HepG2 (cell line): ENCODE results near the gene SDK1. TPM values are rescaled to one million over a fixed set of nuclear protein-coding genes. Genes with fewer than 3 reads are reported as not detected.

Experiments used
- ATAC-seq: fragments of 200-7000 bp; cut with Tn5 transposase; 3 replicates; pipeline ENCODE4 v1.9.1; 2020; ENCODE audit warnings: mild to moderate bottlenecking, moderate library complexity
- BruUV-seq: library from RNA; stranded (reverse); fragments of 400-500 nt; replicated peaks from 2 replicates; lab custom pipeline; 2021; lab: Mats Ljungman, UMichigan
- CTCF ChIA-PET: fragments of 300-600 bp; formaldehyde crosslinking; extraction: SDS; loops from one replicate; lab custom pipeline; 2021; ENCODE audit warnings: low total read pairs, inconsistent platforms, low intra/inter-chr PET ratio; lab: Yijun Ruan, JAX
- POLR2A ChIA-PET: fragments of 350-600 bp; sonication (Branson Sonifier 250); formaldehyde crosslinking; loops from one replicate; lab custom pipeline; 2020; ENCODE audit warnings: antibody characterized with exemption, inconsistent platforms; lab: Yijun Ruan, JAX
- DNase-seq: peaks from one replicate; pipeline ENCODE4 v3.0.0-alpha.2; 2015; ENCODE audit warnings: low spot score
- FAIRE-seq: peaks from 3 replicates; lab custom pipeline; 2011; peaks lifted over from hg19 to GRCh38; lab: Jason Lieb, UNC
- H2AFZ ChIP-seq: one replicate; pipeline ENCODE4 v1.6.1; 2011; ENCODE audit warnings: low read length, inconsistent platforms
- H3K27ac ChIP-seq: fragments of 300-600 bp; 3 replicates; pipeline ENCODE4 v1.8.0; 2011; ENCODE audit warnings: mixed run types, mild to moderate bottlenecking, mixed read lengths, low read length, inconsistent platforms; ENCODE audit not compliant: insufficient read depth; ENCODE audit errors: extremely low read length
- H3K27me3 ChIP-seq, 2 experiments: fragments of 200-600 bp in 1 of 2; 2 replicates in 1 of 2; 3 replicates in 1 of 2; pipeline versions ENCODE4 v1.6.0 to v1.8.0; 2011; ENCODE audit warnings: low read length in 2 of 2, mild to moderate bottlenecking in 2 of 2, moderate library complexity in 2 of 2, inconsistent platforms in 1 of 2; ENCODE audit not compliant: insufficient read depth in 2 of 2, control insufficient read depth in 1 of 2
- H3K36me3 ChIP-seq, 2 experiments: fragments of 200-600 bp in 1 of 2; replicated peaks in 1 of 2; 2 replicates in 1 of 2; 3 replicates in 1 of 2; pipeline versions ENCODE4 v1.5.1 to v1.8.0; 2011; ENCODE audit warnings: low read length in 2 of 2, inconsistent platforms in 1 of 2; ENCODE audit not compliant: insufficient read depth in 2 of 2, control insufficient read depth in 1 of 2
- H3K4me1 ChIP-seq: 2 replicates; pipeline ENCODE4 v1.5.1; 2012; ENCODE audit warnings: low read length, inconsistent platforms; ENCODE audit not compliant: insufficient read depth
- H3K4me2 ChIP-seq: 2 replicates; pipeline ENCODE4 v1.6.0; 2011; ENCODE audit warnings: low read depth, low read length, inconsistent platforms
- H3K4me3 ChIP-seq, 3 experiments: fragments of 200-600 bp in 1 of 3; sonication (generic), shearing (Covaris generic) in 1 of 3; replicated peaks in 1 of 3; 2 replicates each; pipeline ENCODE4 v1.5.1; 2011 to 2016; ENCODE audit warnings: low read length in 3 of 3, inconsistent platforms in 2 of 3, low read depth in 2 of 3, mild to moderate bottlenecking in 2 of 3, control low read depth in 1 of 3, mixed read lengths in 1 of 3; ENCODE audit not compliant: insufficient read depth in 1 of 3
- H3K79me2 ChIP-seq: one replicate; pipeline ENCODE4 v1.6.1; 2011; ENCODE audit warnings: low read length, inconsistent platforms; ENCODE audit not compliant: insufficient read depth
- H3K9ac ChIP-seq: 2 replicates; pipeline ENCODE4 v1.6.0; 2011; ENCODE audit warnings: mild to moderate bottlenecking, low read depth, low read length, inconsistent platforms; ENCODE audit not compliant: insufficient read depth
- H3K9me3 ChIP-seq: 2 replicates; pipeline ENCODE4 v1.5.1; 2012; ENCODE audit warnings: mild to moderate bottlenecking, low read length
- H4K20me1 ChIP-seq: 2 replicates; pipeline ENCODE4 v1.6.0; 2011; ENCODE audit warnings: inconsistent platforms, mild to moderate bottlenecking, low read length, moderate library complexity; ENCODE audit not compliant: insufficient read depth
- CHCHD3 ChIP-seq: sonication (generic); formaldehyde crosslinking; IDR thresholded peaks from 2 replicates; pipeline ENCODE4 v1.8.0; 2022; ENCODE audit warnings: mild to moderate bottlenecking, missing genetic modification reagents, moderate library complexity
- FIP1L1 ChIP-seq: fragments of 200-400 bp; formaldehyde crosslinking; IDR thresholded peaks from 2 replicates; pipeline ENCODE4 v1.6.1; 2018; ENCODE audit warnings: low read depth, mild to moderate bottlenecking, low read length, moderate library complexity, borderline replicate concordance; ENCODE audit not compliant: insufficient read depth
- PAWR ChIP-seq: sonication (generic); formaldehyde crosslinking; IDR thresholded peaks from 2 replicates; pipeline ENCODE4 v1.4.0; 2020; ENCODE audit warnings: missing genetic modification reagents, mild to moderate bottlenecking, borderline replicate concordance
- ZBTB34 ChIP-seq: sonication (generic); formaldehyde crosslinking; IDR thresholded peaks from 2 replicates; pipeline ENCODE4 v1.8.0; 2022; ENCODE audit warnings: mild to moderate bottlenecking, missing genetic modification reagents
- ZNF329 ChIP-seq: sonication (generic); formaldehyde crosslinking; IDR thresholded peaks from 2 replicates; pipeline ENCODE4 v1.9.0; 2021; ENCODE audit warnings: low read depth, mild to moderate bottlenecking, missing genetic modification reagents
- WGBS: methylation state at CpG from one replicate; pipeline ENCODE4 v1.1.6; 2017; ENCODE audit warnings: low lambda C conversion rate; 5-methylcytosine and 5-hydroxymethylcytosine counted together
- in situ Hi-C: cut with HindIII; loops from 2 replicates; pipeline ENCODE4 v1.10.0; 2017; ENCODE audit warnings: low pct_unique_long_range_greater_than_20kb; ENCODE audit not compliant: extremely low pct_ligation_motif_present
- intact Hi-C: fragments of 100-400 bp; cut with micrococcal nuclease; formaldehyde crosslinking; loops from one replicate; pipeline ENCODE4 v1.10.0; 2022; ENCODE audit not compliant: unreplicated experiment
- polyA plus RNA-seq, 8 experiments: library from polyadenylated mRNA; depleted of rRNA in 3 of 8; stranded (reverse) in 7 of 8; unstranded in 1 of 8; fragments of >200 nt; fragmentation: Illumina TruSeq in 4 of 8; extraction: Trizol in 4 of 8; gene quantifications; 2 replicates each; pipeline versions ENCODE4 v1.2.1 to v1.2.3, GENCODE V29; 2011 to 2016; ENCODE audit warnings: low read depth in 4 of 8, missing spikeins in 1 of 8, mixed read lengths in 1 of 8; ENCODE audit not compliant: insufficient read depth in 1 of 8
- total RNA-seq, 5 experiments: library from RNA; depleted of rRNA; stranded (reverse); fragments of >200 nt; fragmentation: Illumina TruSeq; extraction: Trizol; gene quantifications; 2 replicates each; pipeline ENCODE4 v1.2.3, GENCODE V29; 2016; ENCODE audit warnings: low read depth in 1 of 5
- TF ChIP-seq, protein P1 (sequence below): sonication (generic); formaldehyde crosslinking; IDR thresholded peaks from 2 replicates; pipeline ENCODE4 v1.9.0; 2021; ENCODE audit warnings: missing genetic modification reagents, borderline replicate concordance

Gene SDK1
- total and polyA plus RNA-seq, 2 of the 13 experiments (the other 11 are each of a cell fraction or from before 2014, with no cell fraction given): 0.35 to 2.4 TPM

DNA sequence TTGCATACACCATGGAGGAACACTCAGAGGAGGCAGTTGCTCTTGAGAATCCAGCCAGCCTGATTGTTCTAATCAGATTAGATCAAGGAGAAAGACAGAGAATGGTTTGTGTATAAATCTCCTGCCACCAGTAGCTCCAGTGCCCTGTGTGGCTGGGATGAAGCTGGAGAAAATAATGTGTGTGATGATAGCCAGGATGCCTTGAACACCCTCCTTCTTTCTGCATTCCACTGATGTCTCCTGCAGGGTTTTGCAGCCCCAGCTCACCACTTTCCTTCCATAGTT, 766.4 kb downstream of the SDK1 start (continued):
- TF ChIP-seq, protein P1, sequence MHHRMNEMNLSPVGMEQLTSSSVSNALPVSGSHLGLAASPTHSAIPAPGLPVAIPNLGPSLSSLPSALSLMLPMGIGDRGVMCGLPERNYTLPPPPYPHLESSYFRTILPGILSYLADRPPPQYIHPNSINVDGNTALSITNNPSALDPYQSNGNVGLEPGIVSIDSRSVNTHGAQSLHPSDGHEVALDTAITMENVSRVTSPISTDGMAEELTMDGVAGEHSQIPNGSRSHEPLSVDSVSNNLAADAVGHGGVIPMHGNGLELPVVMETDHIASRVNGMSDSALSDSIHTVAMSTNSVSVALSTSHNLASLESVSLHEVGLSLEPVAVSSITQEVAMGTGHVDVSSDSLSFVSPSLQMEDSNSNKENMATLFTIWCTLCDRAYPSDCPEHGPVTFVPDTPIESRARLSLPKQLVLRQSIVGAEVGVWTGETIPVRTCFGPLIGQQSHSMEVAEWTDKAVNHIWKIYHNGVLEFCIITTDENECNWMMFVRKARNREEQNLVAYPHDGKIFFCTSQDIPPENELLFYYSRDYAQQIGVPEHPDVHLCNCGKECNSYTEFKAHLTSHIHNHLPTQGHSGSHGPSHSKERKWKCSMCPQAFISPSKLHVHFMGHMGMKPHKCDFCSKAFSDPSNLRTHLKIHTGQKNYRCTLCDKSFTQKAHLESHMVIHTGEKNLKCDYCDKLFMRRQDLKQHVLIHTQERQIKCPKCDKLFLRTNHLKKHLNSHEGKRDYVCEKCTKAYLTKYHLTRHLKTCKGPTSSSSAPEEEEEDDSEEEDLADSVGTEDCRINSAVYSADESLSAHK (CRISPR knock-in tag): no peak
- TF ChIP-seq CHCHD3 (CRISPR knock-in tag): no peak
- no peak for TF ChIP-seq ZBTB34 (CRISPR knock-in tag)
- no peak for TF ChIP-seq FIP1L1

- Histone ChIP-seq H3K9ac (no peak overlapping the region), H2AFZ (no peak overlapping the region), H3K79me2 (no peaks in the 10 kb centered on the region), H4K20me1 (no peaks in the 10 kb centered on the region), H3K36me3 (no peaks in the 10 kb centered on the region), H3K4me1 (no peaks in the 10 kb centered on the region), H3K27ac (no peak overlapping the region), H3K4me2 (no peak overlapping the region), H3K9me3 (no peaks in the 10 kb centered on the region), H3K27me3 (no peaks in the 10 kb centered on the region), H3K4me3 (no peak overlapping the region)
- TF ChIP-seq PAWR (CRISPR knock-in tag): no peak
- TF ChIP-seq ZNF329 (CRISPR knock-in tag): no peak
- POLR2A ChIA-PET: no interaction called here
- no TSS peak for BruUV-seq
- CTCF ChIA-PET: no interaction called here
- in situ Hi-C loops (no loop called here), intact Hi-C loops (no loop called here)
- 81% methylated on average over 4 of the region's 4 CpGs for WGBS
- no peak for DNase-seq
- no peak for FAIRE-seq
- ATAC-seq: no peak
These were observed 766.8 kb downstream of the SDK1 start for GRCh38 chr7:4067874-4068273.
